Stimulated activated CD8-positive, alpha-beta memory T cell treated with anti-CD3 and anti-CD28 coated beads, Interleukin-4, amount 100 ng/mL, for 48 hours (primary cell): Measurements from ENCODE around the gene NEK4.
"Not testable (repeated sequence)": the region's sequence is repeated elsewhere in the genome, so short reads cannot be mapped to it uniquely, and the experiment has no call there.

ENCODE experiments used
- DNase-seq: peaks from one replicate; pipeline ENCODE4 v3.0.0-alpha.2; 2020

NEK4 gene

DNA sequence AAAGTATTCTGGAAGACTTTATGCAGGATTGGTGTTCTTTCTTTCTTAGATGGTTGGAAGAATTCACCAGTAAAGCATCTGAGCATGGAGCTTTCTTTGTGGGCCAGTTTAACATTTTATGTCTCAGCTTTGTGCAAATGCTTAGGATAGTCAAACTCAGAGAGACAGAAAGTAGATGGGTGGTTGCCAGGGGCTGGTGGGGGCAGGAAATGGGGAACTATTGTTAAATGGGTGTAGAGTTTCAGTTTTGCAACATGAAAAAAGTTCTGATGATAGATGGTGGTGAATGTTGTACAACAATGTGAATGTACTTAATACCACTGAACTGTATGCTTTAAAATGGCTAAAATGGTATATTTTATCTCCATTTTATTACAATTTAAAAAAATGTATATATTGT, 40.1 kb downstream of the NEK4 start:
- DNase-seq, result no peak

DNA sequence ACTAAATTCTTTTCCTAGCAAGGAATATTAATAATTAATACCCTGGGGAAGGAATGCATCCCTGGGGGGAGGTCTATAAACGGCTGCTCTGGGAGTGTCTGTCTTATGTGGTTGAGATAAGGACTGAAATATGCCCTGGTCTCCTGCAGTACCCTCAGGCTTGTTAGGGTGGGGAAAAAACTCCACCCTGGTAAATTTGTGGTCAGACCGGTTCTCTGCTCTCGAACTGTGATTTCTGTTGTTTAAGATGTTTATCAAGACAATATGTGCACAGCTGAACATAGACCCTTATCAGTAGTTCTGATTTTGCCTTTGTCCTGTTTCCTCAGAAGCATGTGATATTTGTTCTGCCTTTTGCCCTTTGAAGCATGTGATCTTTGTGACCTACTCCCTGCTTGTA, 42.0 kb downstream of the NEK4 start:
- not testable (repeated sequence) for DNase-seq

DNA sequence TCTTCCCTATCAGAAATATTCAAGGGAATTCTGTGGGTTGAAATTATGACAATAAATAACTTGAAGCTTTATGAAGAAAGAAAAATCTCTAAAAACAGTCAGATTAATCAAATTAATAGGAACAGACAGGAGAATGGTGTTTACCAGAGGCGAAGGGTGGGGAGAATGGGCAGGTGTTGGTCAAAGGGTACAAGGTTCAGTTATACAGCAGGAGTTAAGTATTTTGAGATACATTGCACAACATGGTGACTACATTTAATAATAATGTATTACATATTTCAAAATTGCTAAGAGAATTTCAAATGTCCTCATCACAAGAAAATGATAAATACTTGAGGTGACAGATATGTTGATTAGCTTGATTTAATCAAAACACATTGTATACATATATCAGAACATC, 46.2 kb downstream of the NEK4 start:
- no peak for DNase-seq

DNA sequence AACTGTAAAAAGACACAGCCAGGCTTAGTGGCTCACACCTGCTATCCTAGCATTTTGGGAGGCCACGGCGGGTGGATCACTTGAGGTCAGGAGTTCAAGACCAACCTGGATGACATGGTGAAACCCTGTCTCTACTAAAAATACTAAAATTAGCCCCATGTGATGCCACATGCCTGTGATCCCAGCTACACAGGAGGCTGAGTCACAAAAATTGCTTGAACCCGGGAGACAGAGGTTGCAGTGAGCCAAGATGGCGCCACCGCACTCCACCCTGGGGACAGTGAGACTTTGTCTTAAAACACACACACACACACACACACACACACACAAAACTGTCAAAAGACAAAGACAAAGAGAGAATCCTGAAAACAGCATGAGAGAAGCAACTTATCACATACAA, 46.8 kb downstream of the NEK4 start:
- DNase-seq, result no peak

DNA sequence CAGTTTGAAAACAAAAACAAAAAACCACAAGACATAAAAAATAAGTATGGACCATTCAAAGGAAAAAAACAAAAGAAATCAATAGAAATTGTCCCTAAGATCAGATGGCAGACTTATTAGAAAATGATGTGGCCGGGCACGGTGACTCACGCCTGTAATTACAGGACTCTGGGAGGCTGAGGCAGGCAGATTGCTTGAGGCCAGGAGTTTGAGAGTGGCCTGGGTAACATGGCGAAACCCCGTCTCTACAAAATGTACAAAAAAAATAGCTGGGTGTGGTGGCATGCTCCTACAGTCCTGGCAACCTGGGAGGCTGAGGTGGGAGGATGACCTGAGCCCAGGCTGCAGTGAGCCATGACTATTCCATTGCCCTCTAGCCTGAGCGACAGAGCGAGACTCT, 48.2 kb downstream of the NEK4 start:
- DNase-seq, result no peak

DNA sequence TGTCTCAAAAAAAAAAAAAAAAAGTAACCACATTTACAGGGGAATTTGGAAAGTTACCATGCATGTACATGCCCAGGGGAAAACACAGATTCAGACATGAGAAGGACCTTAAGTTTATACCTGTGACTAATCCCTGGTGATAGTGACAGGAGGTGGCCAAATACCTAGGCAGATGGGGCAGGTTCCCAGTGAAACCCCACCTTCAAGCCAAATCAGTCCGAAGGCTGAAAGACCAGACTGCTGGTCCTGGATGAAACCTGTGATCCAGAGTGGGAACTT, 49.1 kb downstream of the NEK4 start:
- DNase-seq, result no peak

DNA sequence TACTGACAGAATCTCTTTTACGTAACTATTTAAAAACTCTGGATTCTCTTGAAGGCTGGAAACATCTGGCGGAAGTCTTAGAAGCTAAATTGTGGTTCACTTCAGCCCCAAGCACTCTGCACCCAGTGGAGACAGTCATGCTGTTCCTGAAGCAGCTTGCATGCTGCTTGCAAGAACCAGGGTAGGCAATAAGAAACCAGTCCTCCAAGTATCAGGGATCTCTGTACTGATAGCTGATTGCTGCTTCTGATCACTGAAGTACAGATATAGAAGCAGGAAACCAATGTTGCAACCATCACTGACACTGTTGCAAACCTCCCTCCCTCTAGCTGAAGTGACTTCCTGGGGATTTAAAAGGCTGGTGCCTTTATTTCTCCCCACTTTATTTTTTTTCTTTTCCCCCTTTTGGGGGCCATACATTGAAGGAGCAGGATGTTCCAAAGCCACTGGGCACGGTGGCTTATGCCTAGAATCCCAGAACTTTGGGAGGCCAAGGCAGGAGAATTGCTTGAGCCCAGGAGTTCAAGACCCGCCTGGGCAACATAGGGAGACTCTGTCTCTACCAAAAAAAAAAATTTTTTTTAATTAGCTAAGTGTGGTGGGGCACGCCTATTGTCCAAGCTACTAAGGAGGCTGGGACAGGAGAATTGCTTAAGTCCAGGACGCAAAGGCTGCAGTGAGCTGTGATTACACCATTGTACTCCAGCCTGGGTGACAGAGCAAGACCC, 49.6 kb downstream of the NEK4 start:
- no peak for DNase-seq

DNA sequence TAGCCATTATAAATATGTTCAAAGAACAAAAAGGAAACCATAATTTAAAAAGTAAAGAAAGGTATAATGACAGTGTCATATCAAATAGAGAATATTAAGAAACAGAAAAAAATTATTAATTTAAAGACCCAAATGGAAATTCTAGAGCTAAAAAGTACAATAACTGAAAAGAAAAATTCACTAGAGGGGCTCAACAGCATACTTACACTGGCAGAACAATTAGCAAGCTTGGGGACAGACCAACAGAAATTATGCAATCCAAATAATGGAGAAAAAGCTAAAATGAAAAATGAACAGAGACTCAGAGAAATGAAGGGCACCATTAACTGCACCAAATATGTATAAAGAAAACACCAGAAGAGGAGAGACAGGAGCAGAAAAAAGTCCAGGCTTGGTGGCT, 51.1 kb downstream of the NEK4 start:
- no peak for DNase-seq

DNA sequence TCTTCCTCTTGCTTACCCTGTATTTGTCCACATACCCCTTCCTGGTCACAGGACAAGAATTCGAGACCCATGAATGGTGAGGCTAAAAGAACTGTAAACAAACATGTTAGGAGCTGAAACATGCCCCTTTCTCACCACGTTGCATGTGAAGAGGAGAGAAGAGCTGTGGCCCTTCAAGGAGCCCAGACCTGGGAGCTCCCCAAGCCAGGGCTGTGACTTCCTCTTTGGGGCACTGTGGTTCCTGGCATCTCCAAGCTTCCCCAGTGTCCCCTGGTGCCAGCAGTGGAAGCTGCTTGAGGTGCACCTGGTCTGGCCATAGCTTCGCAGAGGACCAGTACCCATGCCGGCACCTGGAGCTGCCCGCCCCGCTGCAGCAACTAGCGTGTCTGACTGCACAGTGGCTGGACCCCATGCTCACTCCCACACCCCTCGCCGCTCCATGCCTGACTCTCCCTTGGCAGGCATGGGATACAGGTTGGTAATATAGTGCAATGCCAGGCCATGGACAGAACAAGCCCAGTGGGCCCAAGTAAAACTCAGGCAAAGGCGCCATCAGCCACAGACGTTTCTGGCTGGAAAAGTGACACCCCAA, 54.9 kb downstream of the NEK4 start:
- DNase-seq, result no peak

DNA sequence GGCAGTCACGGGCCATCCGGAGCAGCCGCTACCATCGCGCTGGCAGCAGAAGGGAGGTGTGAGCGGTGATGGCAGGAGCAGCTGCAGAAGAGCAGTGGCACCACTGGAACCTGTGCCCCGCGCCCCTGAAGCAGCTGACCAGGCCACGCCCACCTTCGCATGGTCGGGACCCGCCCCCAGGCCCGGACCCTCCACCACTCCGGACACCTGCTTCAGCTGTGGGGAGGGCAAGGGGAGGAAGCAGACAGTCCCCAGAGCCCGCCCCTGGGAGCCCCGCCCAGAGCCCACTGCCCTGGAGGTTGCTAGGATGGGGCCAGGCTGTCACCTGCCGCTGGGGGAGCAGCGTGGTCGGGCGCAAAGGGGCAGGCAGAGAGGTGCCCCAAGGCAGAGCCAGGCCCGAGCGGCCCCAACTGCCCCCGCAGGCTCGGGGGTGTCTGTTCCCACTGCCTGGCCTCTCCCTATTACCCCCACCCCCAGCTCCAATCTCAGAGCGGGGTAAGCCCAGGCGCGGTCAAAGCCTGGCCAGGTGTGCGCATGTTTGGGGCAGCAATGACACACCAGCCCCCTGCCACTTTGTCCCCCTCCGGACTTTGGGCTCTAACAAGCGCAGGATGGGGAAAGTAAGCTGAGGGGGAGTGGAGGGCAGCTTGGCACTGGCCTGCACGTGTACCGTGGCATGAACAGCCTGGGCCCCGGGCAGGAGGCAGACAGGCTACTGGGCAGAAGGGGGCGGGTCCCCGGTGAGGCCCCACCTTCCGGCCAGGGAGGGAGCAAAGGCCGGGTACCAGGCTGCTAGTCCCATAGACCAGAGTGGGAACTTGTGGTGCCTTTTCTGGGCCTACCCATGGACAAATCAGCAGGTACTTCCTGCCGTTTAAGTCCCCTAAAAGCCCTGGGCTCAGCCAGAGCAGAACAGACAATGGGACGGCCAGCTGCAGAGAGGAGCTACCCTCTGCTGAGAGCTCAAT, 56.1 kb downstream of the NEK4 start:
- no peak for DNase-seq

DNA sequence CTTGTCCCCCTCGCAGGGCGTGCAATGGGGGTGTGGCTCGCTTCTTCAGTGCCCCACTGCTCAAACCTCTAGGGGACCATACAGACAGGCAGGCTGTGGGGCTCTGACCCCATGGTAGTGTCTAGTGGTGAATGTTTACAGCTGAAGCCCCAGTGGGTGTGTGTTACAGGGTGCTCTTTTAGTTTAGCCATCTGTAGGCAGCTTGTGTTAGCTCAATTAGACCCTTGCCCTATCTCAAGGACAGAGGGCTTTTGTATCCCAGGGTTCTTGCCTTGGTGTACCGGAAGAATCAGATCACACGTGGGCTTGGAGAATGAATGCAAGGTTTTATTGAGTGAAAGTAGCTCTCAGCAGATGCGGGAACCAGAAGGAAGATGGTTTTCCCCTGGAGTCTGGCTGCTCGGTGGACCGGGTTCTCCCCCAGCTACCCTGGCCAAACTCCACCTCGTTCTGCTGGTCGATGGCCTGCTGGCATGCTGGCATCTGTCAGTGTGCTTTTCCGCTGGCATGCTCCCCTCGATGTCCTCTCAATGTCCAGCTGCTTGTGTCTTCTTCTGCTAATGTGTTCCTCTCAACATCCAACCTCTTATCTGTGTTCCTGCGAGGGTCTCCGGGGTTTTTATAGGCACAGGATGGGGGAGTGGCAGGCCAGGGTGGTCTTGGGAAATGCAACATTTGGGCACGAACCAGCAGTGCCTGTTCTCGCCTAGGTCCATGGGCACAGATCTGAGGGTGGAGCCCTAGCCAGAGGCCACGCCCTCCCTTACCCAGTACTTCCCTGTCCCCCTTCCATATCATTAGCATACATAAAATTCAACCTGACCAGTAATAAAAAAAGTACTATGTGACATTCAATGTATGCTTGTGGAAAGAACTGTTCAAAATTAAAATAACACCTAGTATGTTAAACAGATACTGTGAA, 58.2 kb downstream of the NEK4 start:
- no peak for DNase-seq

DNA sequence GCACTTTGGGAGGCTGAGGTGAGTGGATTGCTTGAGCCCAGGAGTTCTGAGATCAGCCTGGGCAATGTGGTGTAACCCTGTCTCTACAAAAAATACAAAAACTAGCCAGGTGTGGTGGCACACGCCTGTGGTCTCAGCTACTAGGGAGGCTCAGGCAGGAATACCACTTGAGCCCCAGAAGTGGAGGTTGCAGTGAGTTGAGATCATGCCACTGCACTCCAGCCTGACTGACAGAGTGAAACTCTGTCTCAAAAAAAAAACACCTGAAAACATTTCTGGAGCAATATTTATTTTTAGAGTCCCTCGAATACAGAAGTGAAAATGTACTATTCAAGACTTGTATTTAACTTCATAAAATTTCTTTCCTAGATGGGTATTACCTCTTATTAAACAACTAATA, 60.2 kb downstream of the NEK4 start:
- no peak for DNase-seq

DNA sequence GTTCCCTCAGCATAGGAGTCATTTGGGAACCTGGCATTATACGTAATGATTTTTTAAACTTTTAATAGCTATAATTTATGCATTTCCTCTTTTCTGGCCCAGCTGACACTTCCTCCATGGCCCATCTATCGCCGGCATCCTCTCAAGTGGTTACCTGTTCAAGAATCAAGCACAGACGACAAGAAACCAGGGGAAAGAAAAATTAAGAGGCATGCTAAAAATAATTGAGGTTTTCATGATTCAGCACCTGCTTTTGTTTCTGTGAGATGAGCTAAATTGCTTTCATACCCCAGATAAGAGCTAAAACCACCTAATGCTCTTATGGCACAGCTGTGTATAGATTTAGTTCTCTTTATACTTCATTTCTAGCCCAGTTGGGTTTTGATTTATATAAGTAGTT, 63.2 kb downstream of the NEK4 start:
- no peak for DNase-seq

DNA sequence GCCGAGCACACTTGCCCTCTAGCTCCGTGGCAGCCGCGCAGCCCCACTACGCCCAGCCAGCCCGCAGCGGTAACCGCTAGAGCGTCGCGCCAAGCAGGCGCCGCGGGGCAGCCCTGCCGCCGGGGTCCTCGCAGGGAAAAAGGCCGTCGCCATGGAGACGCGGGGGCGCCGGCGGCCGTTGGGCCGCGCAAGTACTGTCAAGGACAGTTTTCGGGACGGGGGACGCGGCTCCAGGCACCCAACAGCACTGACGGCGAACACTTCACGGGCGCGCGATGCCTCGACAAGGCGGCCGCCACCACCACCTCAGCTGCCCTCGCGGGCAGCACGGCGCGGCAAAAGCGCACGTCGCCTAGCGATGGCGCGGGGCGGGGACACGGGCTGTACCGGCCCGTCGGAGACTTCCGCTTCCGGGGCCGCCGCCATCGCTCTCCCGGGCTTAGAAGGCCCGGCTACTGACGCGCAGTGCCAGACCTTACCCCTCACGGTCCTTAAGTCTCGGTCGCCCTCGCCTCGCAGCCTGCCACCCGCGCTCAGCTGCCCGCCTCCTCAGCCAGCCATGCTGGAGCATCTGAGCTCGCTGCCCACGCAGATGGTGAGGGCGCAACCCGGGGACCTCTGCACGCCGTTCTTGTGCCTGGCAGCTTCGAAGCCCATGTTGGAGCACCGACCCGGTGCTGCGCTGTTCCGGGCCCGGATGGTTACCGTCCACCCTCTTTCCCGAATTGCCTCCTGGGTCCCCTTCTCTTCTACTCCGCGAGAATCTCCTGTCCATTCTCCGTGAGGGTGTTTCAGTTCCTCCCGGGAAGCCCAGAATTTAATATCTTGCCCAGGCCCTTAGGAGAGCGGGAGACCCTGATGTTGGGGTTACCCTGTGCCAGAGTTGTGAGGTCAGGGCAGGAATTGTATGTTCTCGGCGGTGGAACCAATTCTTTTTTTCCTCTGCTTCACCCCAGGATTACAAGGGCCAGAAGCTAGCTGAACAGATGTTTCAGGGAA, 64.8 kb downstream of the NEK4 start, which contains the start of the genes GLT8D1 and SPCS1:
GLT8D1 (minus strand) TSS at position 104 of the 999 bp plus-strand sequence. CDS start 5,331 bp downstream, outside the sequence.
SPCS1 (plus strand) TSS at position 419 of the 999 bp plus-strand sequence; CDS start at position 560, 141 bp downstream.
- DNase-seq, result peak; percentile 87

DNA sequence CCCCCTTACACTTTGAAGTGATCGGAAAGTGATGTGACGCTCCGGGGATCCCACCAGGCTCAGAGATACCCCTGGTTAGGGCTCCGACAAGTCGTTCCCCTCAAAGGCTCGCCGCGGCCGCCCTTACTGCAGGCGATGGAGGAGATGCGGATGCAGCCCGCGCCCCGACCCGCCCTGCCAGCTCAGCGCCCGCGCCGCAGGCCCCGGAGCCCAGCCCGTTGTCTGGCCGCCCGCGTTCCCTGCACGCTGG, 65.4 kb downstream of the NEK4 start:
- DNase-seq, result no peak

DNA sequence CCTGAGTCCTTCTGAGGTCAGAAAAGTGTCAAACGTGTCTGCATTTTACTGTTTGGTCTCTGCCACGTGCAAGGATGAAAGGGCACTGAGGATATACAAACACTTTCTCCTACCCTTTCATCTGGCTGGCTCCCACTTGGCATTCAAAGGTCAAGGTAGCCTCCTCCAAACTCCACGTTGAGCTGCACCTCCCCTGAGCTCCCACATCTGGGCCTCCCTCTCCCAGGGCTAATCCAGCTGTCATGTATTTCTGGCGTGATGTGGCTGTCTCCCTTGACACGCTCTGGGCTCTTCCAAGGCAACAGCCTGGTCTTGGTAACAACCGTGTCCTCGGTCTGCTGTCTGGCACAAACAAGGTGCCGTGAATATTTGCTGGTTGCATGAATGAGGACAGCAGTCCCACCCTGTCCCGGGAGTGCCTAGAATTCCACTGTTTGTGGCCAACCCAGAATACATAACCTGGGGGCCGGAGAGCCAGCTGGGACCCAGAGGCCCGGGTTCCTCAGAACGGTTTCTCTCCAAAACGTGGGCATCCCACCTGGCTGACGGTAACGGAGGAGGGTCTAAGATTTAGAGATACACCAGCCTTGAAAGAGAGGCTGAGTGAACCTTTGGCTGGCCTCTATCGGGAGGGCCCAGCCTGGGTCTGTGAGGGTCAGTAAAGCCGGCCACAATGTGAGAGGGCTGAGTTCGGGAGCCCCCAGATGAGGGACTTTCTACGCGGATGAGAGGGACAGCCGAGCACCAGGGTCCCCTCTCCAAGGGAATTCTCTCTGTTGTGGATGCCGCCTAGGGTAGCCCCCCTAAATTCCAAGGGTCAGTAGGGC, 65.9 kb downstream of the NEK4 start:
- DNase-seq, result no peak

DNA sequence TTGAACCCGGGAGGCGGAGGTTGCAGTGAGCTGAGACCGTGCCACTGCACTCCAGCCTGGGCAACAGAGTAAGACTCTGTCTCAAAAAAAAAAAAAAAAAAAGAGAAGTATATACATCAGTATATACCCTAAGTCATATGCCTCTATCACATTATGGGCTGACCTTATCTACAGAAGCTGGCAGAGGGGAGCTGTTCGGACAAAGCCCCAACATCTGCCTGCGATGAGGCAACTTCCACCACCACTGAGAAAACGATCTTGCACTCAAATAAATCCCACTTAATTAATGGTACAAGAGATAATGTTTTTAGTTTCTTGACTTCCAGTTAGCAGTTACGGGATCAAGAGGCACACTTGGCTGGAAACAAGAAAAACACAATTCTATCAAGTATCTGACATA, 67.4 kb downstream of the NEK4 start:
- DNase-seq, result no peak

DNA sequence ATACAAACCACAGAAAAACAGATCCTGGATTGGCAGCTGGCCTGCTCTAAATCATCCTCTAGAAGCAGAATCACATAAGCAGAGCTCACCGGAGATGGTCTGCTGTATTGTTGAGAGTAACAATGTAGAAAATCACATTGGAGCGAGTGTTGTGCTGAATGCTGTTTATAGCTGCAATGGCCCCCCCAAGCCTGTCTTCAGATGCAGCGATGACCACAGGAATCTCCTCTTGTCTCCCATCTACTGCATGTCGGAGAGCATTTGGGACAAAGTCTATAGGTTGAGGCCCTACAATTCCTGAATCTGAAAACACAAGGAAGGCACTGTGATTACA, 73.1 kb downstream of the NEK4 start:
- DNase-seq, result no peak

DNA sequence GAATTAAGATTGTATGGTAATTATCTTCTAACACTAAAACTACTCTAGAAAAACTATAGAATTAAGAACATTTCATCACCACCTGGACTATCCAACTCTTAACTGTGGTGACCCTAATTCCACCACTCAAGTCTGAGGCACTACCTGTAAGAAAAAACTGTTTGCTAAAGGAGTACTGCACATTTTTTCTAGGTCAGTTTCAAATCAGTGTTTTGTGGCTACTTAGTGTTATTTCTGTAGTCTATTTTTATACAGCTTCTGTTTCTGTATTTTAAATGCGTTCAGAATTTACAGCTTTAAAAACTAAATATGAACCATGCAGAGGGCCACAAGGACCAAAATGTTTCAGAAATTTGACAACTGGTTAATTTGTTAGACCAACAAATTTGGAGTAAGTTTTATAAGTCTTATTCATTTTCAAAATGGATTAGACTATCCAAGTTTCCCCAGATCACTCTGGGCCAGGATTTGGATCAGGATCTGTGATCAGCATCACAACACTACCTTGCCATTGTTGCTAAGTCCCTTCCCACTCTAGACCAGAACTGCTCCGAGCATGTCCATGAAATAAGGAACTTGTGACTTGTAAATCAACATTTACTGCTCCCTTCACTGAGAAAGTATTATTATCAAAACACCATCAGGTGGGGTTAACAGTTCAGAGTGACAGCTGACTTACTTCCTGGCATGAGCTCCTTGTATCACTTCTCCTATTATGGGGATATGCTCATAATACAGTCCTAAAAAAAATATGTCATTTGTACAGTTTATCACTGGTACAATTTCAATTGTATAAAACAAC, 73.7 kb downstream of the NEK4 start:
- DNase-seq, result no peak
